Measurements from ENCODE around the gene GMDS.

DNA sequence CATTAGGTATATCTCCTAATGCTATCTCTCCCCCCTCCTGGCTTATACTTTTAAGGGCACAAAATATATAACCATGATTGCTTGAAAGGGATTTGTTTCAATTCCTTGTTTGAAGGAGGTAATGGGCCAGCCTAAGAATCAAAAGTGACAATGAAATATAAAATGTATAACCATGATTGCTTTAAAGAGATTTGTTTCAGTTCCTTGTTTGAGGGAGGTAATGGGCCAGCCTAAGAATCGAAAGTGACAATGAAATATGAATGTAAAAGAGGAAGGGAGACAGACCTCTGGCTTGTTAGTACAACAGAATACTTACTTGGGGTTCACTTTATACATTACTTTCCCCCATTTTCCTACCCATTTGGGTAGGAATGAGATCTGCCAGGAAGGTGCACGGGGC, 580.2 kb downstream of the GMDS start:
- TF ChIP-seq, protein P1, sequence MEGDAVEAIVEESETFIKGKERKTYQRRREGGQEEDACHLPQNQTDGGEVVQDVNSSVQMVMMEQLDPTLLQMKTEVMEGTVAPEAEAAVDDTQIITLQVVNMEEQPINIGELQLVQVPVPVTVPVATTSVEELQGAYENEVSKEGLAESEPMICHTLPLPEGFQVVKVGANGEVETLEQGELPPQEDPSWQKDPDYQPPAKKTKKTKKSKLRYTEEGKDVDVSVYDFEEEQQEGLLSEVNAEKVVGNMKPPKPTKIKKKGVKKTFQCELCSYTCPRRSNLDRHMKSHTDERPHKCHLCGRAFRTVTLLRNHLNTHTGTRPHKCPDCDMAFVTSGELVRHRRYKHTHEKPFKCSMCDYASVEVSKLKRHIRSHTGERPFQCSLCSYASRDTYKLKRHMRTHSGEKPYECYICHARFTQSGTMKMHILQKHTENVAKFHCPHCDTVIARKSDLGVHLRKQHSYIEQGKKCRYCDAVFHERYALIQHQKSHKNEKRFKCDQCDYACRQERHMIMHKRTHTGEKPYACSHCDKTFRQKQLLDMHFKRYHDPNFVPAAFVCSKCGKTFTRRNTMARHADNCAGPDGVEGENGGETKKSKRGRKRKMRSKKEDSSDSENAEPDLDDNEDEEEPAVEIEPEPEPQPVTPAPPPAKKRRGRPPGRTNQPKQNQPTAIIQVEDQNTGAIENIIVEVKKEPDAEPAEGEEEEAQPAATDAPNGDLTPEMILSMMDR (IDR thresholded peaks at IDR 0.05): no peak
- TF ChIP-seq POLR2A (IDR thresholded peaks at IDR 0.05): no peak

Measured in heart left ventricle (tissue), 13 donors.